Measurements from ENCODE around the gene SSH2.
"Not testable (repeated sequence)": the region's sequence is repeated elsewhere in the genome, so short reads cannot be mapped to it uniquely, and the experiment has no call there.

The SSH2 gene

GRCh38 chr17:29930409-29931010 lies 482 bp upstream of the SSH2 start:
- DNase-seq (ENCODE audit: low spot score): no peak

DNA sequence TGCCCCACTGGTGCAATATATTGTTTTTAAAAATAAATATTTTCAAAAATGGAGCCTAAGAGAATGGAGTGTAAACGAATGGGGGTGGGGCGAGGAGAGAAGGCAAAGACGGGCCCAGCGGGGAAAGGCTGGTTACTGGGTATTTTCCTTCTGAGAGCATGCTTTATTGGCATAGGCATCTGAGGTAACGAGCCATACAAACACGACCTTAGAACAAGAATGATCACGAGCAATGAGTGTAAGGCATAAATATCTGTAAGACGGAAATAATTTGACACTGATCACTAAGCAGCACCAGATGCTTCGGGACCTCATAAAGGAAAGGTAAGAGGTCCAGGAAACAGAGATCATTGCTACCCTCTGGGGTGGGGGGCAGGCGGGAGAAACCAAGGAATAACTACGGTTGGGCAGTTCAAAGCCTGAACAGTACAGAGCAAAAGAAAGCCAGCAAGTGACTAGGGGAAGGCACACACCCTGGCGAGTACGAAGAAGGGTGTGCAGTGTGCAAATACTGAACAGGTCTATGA lies 959 bp downstream of the SSH2 start:
- DNase-seq (ENCODE audit: low spot score): no peak

DNA sequence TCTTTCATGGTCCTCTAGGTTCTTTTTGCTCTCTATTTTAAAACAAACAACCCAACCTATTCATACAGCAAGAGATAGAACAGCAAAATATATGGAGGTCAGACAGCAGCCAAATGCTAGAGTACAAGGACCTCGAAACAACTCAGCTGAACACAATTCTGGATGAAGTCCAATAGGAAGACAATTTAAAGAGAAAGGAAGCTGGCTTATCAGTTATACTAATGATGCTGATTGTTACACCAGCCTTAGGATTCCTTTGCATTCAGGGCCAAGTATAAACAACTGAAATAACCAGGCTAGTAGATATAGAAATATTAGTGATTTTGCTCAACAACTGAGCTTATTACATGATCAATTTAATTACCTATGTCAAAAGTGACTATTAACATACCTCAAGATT lies 2.5 kb downstream of the SSH2 start:
- no peak for DNase-seq (ENCODE audit: low spot score)

GRCh38 chr17:29924786-29925185 lies 5.2 kb downstream of the SSH2 start:
- no peak for DNase-seq (ENCODE audit: low spot score)

DNA sequence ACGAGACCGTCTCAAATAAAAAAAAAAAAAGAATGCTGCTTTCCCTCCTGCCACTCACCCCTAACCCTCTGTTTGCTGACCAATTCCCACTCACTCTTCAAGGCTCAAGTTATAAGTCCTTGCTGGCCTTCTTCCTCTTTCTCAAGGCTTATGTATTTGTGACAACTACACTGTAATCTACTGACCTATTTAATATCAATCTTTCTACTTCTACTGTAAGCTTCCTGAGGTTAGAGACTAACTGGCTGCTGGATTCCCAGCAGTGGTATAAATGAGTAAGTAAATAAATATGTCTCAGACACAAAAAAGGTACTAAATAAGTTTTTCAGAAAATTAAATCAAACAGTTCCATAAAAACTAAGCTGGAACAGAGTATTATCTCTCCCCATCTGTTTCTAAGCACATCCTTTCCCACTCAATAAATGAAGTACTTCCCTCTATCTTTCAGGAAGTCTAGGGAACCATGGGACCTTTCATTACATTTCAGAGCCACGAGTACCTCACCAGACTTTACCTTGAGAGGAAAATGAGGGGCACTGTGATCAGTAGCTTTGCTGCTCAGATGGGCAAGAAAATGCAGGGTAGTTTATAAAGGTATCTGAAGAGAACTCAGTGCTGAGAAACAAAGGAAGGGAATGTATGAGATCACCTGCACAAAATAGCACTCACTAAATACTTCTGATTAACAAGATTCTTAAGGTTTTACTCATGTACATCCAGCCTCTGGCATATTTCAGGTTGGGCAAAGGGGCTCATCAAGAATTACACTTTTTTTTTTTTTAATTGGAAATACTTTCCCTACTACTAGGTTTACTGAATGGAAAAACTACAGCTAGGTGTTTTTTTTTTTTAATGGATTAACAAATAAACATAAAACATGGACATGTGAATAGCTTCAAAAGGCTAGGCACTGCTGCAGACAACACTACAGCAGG lies 10.8 kb downstream of the SSH2 start:
- no peak for DNase-seq (ENCODE audit: low spot score)

GRCh38 chr17:29918016-29918415 lies 12.0 kb downstream of the SSH2 start:
- no peak for DNase-seq (ENCODE audit: low spot score)

DNA sequence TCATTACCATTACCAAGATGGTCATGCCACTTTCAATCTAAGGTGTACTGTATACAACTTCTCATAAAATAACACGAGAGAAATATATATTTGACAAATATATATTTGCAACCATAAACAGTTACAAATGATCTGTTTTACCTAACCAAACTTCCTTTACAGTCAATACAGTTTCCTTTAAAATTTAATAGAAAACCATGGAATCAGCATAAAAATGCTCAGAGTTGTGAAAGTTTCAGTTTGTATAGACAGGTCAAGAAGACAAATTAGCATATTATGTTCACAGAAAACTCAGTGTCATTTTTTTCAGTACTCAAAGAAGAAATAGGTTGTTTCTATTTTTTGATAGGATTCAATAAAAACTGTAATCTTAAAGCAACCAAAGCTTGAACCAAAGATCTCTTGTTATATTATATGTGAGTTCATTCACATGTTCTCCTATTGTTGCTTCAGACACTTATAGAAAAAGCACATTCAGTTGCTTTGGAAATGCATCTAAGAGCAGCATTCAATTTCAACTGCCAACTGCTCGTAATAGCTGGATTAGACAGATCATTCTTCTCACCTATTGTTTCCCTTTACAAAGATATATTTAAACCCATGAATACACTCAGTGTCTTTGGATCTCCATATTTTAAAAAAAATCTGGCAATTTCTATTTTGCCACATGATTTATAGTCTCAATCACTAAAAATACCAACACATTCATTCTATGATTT lies 15.1 kb downstream of the SSH2 start:
- no peak for DNase-seq (ENCODE audit: low spot score)

GRCh38 chr17:29911641-29912177 lies 18.3 kb downstream of the SSH2 start:
- no peak for DNase-seq (ENCODE audit: low spot score)

- DNase-seq (ENCODE audit: low spot score): no peak
Measured at GRCh38 chr17:29909236-29910003, 20.6 kb downstream of the SSH2 start.

GRCh38 chr17:29906969-29907368 lies 23.1 kb downstream of the SSH2 start:
- no peak for DNase-seq (ENCODE audit: low spot score)

DNA sequence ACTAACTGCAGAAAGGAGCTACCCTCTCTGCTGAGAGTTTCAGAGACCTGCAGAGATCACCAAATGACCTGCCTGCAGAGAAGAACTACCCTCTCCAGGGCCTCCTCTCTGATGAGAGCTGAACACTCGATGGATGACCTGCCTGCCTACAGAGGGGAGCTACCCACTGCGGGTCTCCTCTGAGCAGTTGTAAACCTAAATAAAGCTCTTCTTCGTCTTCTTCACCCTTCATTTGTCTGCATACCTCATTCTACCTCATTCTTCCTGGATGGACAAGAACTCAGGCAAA lies 24.2 kb downstream of the SSH2 start:
- DNase-seq (ENCODE audit: low spot score): no peak

- DNase-seq (ENCODE audit: low spot score): no peak
Measured at GRCh38 chr17:29905086-29905878, 24.7 kb downstream of the SSH2 start.

DNA sequence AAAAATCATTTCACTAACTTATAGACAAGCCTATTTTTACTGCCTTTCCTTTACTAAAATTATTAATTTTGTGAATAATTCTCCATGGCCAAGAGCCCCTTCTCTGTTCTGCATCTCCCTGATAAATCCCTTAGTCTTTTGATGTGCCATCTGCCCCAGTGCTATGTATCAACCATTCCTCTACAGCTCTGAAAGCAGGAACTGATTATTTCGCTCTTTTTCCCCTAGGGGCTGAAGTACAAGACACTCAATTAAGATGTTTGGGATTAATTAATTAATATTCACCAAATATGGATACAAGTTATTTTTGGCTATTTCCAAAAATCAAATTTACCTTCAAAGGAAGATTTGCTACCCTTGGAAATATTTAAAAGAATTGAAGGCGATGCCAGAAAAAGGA lies 26.6 kb downstream of the SSH2 start:
- DNase-seq (ENCODE audit: low spot score): no peak

- not testable (repeated sequence) for DNase-seq (ENCODE audit: low spot score)
Measured at GRCh38 chr17:29897136-29897535, 32.9 kb downstream of the SSH2 start.

- DNase-seq (ENCODE audit: low spot score): no peak
Measured at GRCh38 chr17:29892201-29892600, 37.8 kb downstream of the SSH2 start.

GRCh38 chr17:29891131-29891530 lies 38.9 kb downstream of the SSH2 start:
- DNase-seq (ENCODE audit: low spot score): no peak

GRCh38 chr17:29885031-29885640 lies 44.9 kb downstream of the SSH2 start:
- DNase-seq (ENCODE audit: low spot score): no peak

GRCh38 chr17:29883497-29883896 lies 46.5 kb downstream of the SSH2 start:
- no peak for DNase-seq (ENCODE audit: low spot score)

GRCh38 chr17:29881256-29881655 lies 48.8 kb downstream of the SSH2 start:
- DNase-seq (ENCODE audit: low spot score): no peak

GRCh38 chr17:29880031-29880430 lies 50.0 kb downstream of the SSH2 start:
- no peak for DNase-seq (ENCODE audit: low spot score)

All from HuH-7.5 (cell line).